Fibroblast of lung (primary cell): Measurements from ENCODE around the gene KCTD10. TPM values are rescaled to one million over a fixed set of nuclear protein-coding genes. Genes with fewer than 3 reads are reported as not detected.
"Not testable (repeated sequence)": the region's sequence is repeated elsewhere in the genome, so short reads cannot be mapped to it uniquely, and the experiment has no call there.

ENCODE experiments used
- DNase-seq, 2 donors: peaks; one replicate each; pipeline versions ENCODE4 v3.0.0 to v3.0.0-alpha.2; 2010; ENCODE audit warnings: low read depth in 2 of 2
- H2AFZ ChIP-seq: 2 replicates; pipeline ENCODE4 v1.5.1; 2012; ENCODE audit warnings: low read length, control low read depth, inconsistent platforms
- H3K27ac ChIP-seq: 2 replicates; pipeline ENCODE4 v1.5.1; 2011; ENCODE audit warnings: low read length, control low read depth; ENCODE audit not compliant: insufficient read depth
- H3K27me3 ChIP-seq: 2 replicates; pipeline ENCODE4 v1.5.1; 2011; ENCODE audit warnings: mild to moderate bottlenecking, low read length; ENCODE audit not compliant: control insufficient read depth, insufficient read depth
- H3K36me3 ChIP-seq: 2 replicates; pipeline ENCODE4 v1.5.1; 2011; ENCODE audit warnings: low read length; ENCODE audit not compliant: control insufficient read depth, insufficient read depth
- H3K4me1 ChIP-seq: 2 replicates; pipeline ENCODE4 v1.5.1; 2011; ENCODE audit warnings: low read length; ENCODE audit not compliant: control insufficient read depth, insufficient read depth; ENCODE audit errors: extremely low read depth
- H3K4me2 ChIP-seq: 2 replicates; pipeline ENCODE4 v1.5.1; 2011; ENCODE audit warnings: low read length, control low read depth; ENCODE audit not compliant: insufficient read depth; ENCODE audit errors: extremely low read depth
- H3K4me3 ChIP-seq, 4 experiments: fragments of 200-600 bp in 1 of 4; sonication (generic) in 1 of 4; replicated peaks in 1 of 4; 2 replicates each; pipeline ENCODE4 v1.5.1; 2011 to 2016; ENCODE audit warnings: low read length in 4 of 4, low read depth in 3 of 4, mild to moderate bottlenecking in 3 of 4, control low read depth in 2 of 4, inconsistent platforms in 1 of 4, mixed read lengths in 1 of 4; ENCODE audit not compliant: insufficient read depth in 1 of 4; ENCODE audit errors: control extremely low read depth in 1 of 4
- H3K79me2 ChIP-seq: 2 replicates; pipeline ENCODE4 v1.5.1; 2012; ENCODE audit warnings: mild to moderate bottlenecking, low read length, inconsistent platforms; ENCODE audit not compliant: control insufficient read depth, insufficient read depth
- H3K9ac ChIP-seq: 2 replicates; pipeline ENCODE4 v1.5.1; 2011; ENCODE audit warnings: mild to moderate bottlenecking, low read length, control low read depth; ENCODE audit not compliant: insufficient read depth
- H3K9me3 ChIP-seq: 2 replicates; pipeline ENCODE4 v1.5.1; 2012; ENCODE audit warnings: low read depth, low read length; ENCODE audit not compliant: control insufficient read depth, insufficient read depth
- H4K20me1 ChIP-seq: 2 replicates; pipeline ENCODE4 v1.5.1; 2011; ENCODE audit warnings: low read length; ENCODE audit not compliant: control insufficient read depth, insufficient read depth; ENCODE audit errors: extremely low read depth
- CTCF ChIP-seq, 2 donors: IDR thresholded peaks in 1 of 2; conservative IDR thresholded peaks in 1 of 2; 1 replicate in 1 of 2; 2 replicates in 1 of 2; pipeline ENCODE4 v1.5.1; 2011 to 2012; ENCODE audit warnings: low read length in 2 of 2, control low read depth in 1 of 2, inconsistent platforms in 1 of 2, low read depth in 1 of 2, mild to moderate bottlenecking in 1 of 2
- EZH2 ChIP-seq: IDR thresholded peaks from 2 replicates; pipeline ENCODE4 v1.5.1; 2012; ENCODE audit warnings: low read length, control low read depth, mild to moderate bottlenecking; ENCODE audit errors: missing control alignments
- polyA plus RNA-seq, 2 donors: library from polyadenylated mRNA; depleted of rRNA in 1 of 2; stranded (reverse) in 1 of 2; unstranded in 1 of 2; fragments of >200 nt; gene quantifications; 2 replicates each; pipeline ENCODE4 v1.2.1, GENCODE V29; 2011 to 2012; ENCODE audit warnings: missing spikeins in 1 of 2
- total RNA-seq: library from RNA; depleted of rRNA; stranded (reverse); fragments of >200 nt; gene quantifications from 2 replicates; pipeline ENCODE4 v1.2.1, GENCODE V29; 2014

KCTD10 gene
- total and polyA plus RNA-seq, 2 donors (not counting 1 experiment from before 2014, with no cell fraction given), result 106 to 190 TPM

GRCh38 chr12:109444259-109444658 is 32.8 kb downstream of the KCTD10 start:
- DNase-seq, result no peak
- Histone ChIP-seq H3K4me2 (no peak overlapping the region), H2AFZ (no peak overlapping the region), H3K4me3 (no peak overlapping the region), H3K9ac (no peak overlapping the region), H3K36me3 (peaks cover 9% of the 10 kb centered on the region), H3K27me3 (no peaks in the 10 kb centered on the region), H3K79me2 (peaks cover 12% of the 10 kb centered on the region), H3K9me3 (no peaks in the 10 kb centered on the region), H3K4me1 (peaks cover 6% of the 10 kb centered on the region), H3K27ac (no peak overlapping the region), H4K20me1 (no peaks in the 10 kb centered on the region)
- TF ChIP-seq EZH2, result no peak
- TF ChIP-seq CTCF (conservative IDR thresholded peaks at IDR 0.05 in 1 of 2, IDR thresholded peaks at IDR 0.05 in 1 of 2; ENCODE audit: low read depth in 1 of 2, low read length in 2 of 2), result no peak

- H3K79me2 ChIP-seq, result peaks cover 8% of the 10 kb centered on the region
- peaks cover 9% of the 10 kb centered on the region for H3K36me3 ChIP-seq
- no peak overlapping the region for H3K4me3 ChIP-seq
- no peaks in the 10 kb centered on the region for H3K9me3 ChIP-seq
- no peak overlapping the region for H3K4me2 ChIP-seq
- no peak for DNase-seq
- no peak overlapping the region for H3K9ac ChIP-seq
- no peaks in the 10 kb centered on the region for H4K20me1 ChIP-seq
- H3K27ac ChIP-seq, result no peak overlapping the region
- no peak for TF ChIP-seq CTCF (conservative IDR thresholded peaks at IDR 0.05 in 1 of 2, IDR thresholded peaks at IDR 0.05 in 1 of 2; ENCODE audit: low read depth in 1 of 2, low read length in 2 of 2)
- TF ChIP-seq EZH2, result no peak
- peaks cover 4% of the 10 kb centered on the region for H3K4me1 ChIP-seq
- H2AFZ ChIP-seq, result no peak overlapping the region
- no peaks in the 10 kb centered on the region for H3K27me3 ChIP-seq
These were observed 33.3 kb downstream of the KCTD10 start for GRCh38 chr12:109443794-109444193.

GRCh38 chr12:109440851-109441490 is 36.1 kb downstream of the KCTD10 start:
- Histone ChIP-seq H3K4me3 (no peak overlapping the region), H2AFZ (no peak overlapping the region), H3K4me1 (no peaks in the 10 kb centered on the region), H4K20me1 (no peaks in the 10 kb centered on the region), H3K27me3 (no peaks in the 10 kb centered on the region), H3K4me2 (no peak overlapping the region), H3K9me3 (no peaks in the 10 kb centered on the region), H3K79me2 (no peaks in the 10 kb centered on the region), H3K36me3 (peaks cover 4% of the 10 kb centered on the region), H3K9ac (no peak overlapping the region), H3K27ac (no peak overlapping the region)
- peak in 1 of 2 donors; percentile 18 for DNase-seq
- no peak for TF ChIP-seq EZH2
- no peak for TF ChIP-seq CTCF (conservative IDR thresholded peaks at IDR 0.05 in 1 of 2, IDR thresholded peaks at IDR 0.05 in 1 of 2; ENCODE audit: low read depth in 1 of 2, low read length in 2 of 2)

- H3K4me2 ChIP-seq, H3K27me3 ChIP-seq, H3K9ac ChIP-seq: not testable (repeated sequence)
These were observed 37.1 kb downstream of the KCTD10 start for GRCh38 chr12:109439951-109440350.

More at GRCh38 chr12:109439951-109440350, 37.1 kb downstream of the KCTD10 start:
- not testable (repeated sequence) for DNase-seq, H3K79me2 ChIP-seq, H3K4me3 ChIP-seq, H3K36me3 ChIP-seq, H3K9me3 ChIP-seq, H3K4me1 ChIP-seq, H4K20me1 ChIP-seq, H3K27ac ChIP-seq, H2AFZ ChIP-seq
